Cerebellar cortex (tissue), 1 donor: ENCODE measurements around the gene MAPKAPK2.

Source experiments
- DNase-seq: peaks from one replicate; pipeline ENCODE4 v3.0.0-alpha.2; 2015; ENCODE audit warnings: low spot score

The MAPKAPK2 gene

GRCh38 chr1:206660136-206660535, 24.6 kb upstream of the MAPKAPK2 start:
- no peak for DNase-seq

DNA sequence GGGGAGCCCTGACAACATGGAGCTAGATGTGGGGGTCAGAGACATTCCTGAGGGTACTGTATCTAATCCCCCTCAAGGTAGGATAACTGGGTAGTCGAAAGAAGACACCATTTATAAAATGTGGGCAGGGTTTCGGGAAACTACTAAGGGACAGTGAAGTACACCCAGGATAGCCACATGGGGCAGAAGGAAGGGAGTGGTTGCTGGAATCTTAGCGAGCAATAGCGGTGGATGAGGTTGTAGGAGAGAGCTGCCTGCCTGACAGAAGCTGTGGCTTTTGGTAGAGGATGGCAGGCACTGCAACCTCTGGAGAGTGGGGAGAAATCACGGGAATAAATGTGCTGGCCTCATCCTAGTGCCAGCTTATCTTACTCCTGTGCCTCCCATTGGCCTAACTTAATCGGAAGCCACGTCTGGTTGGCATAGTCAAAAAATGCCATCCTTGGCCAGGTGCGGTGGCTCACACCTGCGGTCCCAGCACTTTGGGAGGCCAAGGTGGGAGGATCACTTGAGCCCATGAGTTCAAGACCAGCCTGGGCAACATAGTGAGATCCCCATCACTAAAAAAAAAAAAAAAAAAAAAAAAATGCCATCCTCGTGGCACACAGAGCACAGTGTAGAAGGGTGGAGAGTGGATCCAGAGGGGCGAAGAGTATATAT, 23.4 kb upstream of the MAPKAPK2 start:
- no peak for DNase-seq

GRCh38 chr1:206662396-206663092, 22.2 kb upstream of the MAPKAPK2 start:
- DNase-seq, result no peak

- peak; percentile 36 for DNase-seq
These were observed 21.3 kb upstream of the MAPKAPK2 start for GRCh38 chr1:206663362-206663761.

GRCh38 chr1:206663832-206664652, 20.7 kb upstream of the MAPKAPK2 start:
- peak; percentile 71 for DNase-seq

GRCh38 chr1:206664740-206665139, 20.0 kb upstream of the MAPKAPK2 start:
- DNase-seq, result no peak

GRCh38 chr1:206666031-206666561, 18.6 kb upstream of the MAPKAPK2 start:
- DNase-seq, result no peak

DNA sequence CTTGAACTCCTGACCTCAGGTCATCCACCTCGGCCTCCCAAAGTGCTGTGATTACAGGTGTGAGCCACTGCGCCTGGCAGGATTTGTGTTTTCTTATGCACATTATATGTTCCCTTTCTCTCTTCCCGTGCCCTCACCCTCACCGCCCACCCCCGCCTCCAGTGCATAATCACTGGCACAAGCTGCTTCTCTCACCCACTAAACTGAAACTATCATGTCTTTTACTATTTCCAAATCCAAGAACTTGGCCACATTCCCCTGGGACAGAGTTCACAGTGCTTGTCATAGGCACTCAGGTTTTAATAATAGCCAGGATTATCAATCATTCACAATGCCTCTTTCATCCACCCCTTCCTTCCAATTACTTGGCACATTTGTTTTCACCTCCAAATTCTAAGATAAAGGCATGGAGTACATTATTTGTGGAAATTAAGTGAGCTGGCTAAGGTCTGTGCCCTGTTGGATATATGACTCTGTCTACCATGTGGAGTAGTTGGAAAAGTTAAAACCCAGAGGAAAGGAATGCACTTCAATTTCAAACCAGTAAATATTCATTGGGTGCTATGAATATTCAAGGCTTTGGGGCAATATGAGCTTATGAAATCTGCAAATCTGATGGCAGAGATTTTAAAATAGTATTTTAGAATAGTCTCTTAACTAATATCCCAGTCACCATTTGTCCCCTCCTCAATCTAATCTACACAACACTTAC, 17.6 kb upstream of the MAPKAPK2 start:
- DNase-seq, result no peak

GRCh38 chr1:206668351-206668750, 16.4 kb upstream of the MAPKAPK2 start:
- DNase-seq, result no peak

DNA sequence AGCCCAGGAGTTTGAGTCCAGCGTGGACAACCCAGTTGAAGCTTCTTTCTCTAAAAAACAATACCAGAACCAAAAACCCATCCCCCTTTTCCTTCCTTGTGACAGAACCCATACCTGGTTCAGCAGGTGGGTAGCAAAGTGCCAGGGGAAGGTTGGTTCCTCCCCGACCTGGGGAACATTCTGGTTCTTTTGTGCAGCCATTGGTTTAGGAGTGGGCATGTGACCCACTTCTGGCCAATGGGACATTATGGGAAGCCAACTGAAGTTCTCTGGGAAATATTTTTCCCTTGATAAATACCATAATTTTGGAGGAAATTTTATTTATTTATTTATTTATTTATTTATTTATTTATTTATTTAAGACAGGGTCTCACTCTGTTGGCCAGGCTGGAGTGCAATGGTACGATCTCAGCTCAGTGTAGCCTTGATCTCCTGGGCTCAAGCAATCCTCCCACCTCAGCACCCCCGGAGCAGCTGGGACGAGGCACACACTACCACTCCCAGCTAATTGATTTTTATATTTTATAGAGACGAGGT, 15.8 kb upstream of the MAPKAPK2 start:
- DNase-seq, result no peak

- no peak for DNase-seq
These were observed 12.6 kb upstream of the MAPKAPK2 start for GRCh38 chr1:206672011-206672688.

- DNase-seq, result no peak
These were observed 11.6 kb upstream of the MAPKAPK2 start for GRCh38 chr1:206672844-206673758.

DNA sequence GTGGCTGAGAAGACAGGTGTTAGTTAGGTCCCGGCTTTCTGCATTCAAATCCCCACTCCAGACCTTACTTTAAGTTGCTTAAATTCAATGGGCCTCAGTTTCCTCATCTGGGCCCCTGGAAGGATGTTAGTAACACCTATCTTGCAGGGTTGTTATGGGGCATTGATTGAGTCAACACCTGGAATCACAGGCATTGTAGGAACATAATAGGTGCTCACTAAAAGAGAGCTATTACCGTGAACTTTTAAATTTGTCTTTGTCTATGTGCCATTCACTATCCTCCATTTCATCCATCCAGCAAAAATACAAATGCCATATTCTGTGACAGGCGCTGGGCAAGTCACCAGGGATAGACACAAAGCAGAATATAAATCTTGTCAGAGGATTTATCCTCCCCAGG, 10.5 kb upstream of the MAPKAPK2 start:
- no peak for DNase-seq

DNA sequence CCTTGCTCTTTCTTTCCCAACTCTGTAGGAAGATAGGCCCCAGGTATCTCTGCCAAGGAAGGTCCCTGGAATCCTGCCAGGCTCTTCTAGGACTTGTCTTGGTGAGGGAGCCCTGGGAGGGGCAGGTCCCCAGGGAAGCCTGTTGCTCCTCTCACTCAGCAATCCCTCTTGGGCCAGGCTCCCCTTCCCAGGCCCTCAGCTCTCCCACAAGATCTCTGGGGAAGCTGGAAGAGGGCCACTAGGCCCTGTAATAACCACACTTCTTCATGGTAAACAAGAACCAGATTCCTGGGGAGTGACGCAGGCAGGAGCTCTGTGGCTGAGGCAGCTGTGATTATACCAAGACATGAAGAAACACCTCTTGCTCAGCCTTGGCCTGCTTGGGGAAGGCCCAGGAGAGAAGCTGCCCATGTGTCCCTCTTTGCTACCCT, 9.9 kb upstream of the MAPKAPK2 start:
- no peak for DNase-seq

DNA sequence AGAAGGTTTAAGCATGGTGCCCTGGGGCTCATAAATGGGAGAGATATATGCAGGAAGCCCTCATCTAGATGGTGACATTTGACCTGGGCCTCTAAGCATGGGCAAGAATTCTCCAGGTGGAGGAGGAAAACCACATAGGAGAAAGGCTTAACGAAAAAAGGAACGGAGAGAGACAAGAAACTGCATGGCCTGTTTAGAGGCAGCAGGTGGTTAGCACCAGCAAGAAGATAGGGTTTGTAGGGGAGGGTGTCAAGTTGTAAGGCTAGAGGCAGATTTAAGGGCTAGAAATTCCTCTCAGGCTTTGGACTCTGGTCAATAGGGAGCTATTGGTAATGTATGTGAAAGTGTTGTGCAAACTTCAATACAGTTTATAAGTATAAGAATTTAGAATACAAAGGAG, 8.2 kb upstream of the MAPKAPK2 start:
- no peak for DNase-seq

GRCh38 chr1:206678490-206678889, 6.2 kb upstream of the MAPKAPK2 start:
- DNase-seq, result no peak

GRCh38 chr1:206679738-206680211, 4.9 kb upstream of the MAPKAPK2 start:
- DNase-seq, result no peak

DNA sequence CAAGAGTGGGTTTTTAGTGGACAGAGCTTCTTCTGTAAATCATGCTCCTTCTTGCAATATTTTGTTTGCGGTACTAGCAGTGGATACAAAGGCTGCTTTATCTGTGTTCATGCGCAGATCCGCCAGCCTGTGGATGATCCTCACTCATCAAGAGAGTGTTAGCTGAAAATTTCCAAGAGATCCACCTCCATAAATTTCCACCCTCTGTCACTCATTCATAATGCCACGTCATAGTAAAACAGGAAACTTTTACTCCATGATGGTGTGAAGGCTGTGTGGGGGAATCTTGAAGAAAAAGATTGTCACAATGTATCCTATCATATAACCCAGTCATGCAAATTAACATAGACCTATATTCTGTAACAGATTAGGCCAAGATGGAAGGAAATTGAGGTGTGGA, 4.4 kb upstream of the MAPKAPK2 start:
- no peak for DNase-seq

- no peak for DNase-seq
These were observed 3.3 kb upstream of the MAPKAPK2 start for GRCh38 chr1:206681359-206681758.

GRCh38 chr1:206682111-206682510, 2.6 kb upstream of the MAPKAPK2 start:
- no peak for DNase-seq
